ENCODE measurements around the gene KCNH1. TPM values are rescaled to one million over a fixed set of nuclear protein-coding genes. Genes with fewer than 3 reads are reported as not detected.

The KCNH1 gene
- total RNA-seq, 2 donors from 2014 or later: 0.40 to 0.64 TPM

GRCh38 chr1:210900079-210900478 lies 233.9 kb downstream of the KCNH1 start:
- TF ChIP-seq, protein P1, sequence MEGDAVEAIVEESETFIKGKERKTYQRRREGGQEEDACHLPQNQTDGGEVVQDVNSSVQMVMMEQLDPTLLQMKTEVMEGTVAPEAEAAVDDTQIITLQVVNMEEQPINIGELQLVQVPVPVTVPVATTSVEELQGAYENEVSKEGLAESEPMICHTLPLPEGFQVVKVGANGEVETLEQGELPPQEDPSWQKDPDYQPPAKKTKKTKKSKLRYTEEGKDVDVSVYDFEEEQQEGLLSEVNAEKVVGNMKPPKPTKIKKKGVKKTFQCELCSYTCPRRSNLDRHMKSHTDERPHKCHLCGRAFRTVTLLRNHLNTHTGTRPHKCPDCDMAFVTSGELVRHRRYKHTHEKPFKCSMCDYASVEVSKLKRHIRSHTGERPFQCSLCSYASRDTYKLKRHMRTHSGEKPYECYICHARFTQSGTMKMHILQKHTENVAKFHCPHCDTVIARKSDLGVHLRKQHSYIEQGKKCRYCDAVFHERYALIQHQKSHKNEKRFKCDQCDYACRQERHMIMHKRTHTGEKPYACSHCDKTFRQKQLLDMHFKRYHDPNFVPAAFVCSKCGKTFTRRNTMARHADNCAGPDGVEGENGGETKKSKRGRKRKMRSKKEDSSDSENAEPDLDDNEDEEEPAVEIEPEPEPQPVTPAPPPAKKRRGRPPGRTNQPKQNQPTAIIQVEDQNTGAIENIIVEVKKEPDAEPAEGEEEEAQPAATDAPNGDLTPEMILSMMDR (IDR thresholded peaks at IDR 0.05): no peak
- H3K4me3 ChIP-seq: no peak overlapping the region
- intact Hi-C loops (cut with DNase I): no loop called here

DNA sequence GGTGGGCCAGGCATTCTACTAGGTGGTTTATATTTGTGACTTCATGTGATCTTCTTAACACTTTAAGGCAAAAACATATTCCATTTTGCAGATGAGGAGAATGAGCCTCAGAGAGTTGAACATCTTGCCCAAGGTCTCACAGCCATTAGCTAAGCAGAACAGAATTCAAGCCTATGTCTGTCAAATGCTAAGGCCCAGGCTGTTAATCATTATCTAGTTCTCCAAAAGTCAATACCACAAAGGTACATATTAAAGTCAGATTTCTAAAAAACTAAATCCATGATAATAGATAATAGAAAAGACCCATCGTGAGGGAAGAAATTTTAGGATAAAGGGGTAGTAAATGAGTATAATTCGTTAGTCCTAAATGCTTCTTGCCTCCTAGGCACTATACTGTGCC lies 234.3 kb downstream of the KCNH1 start:
- intact Hi-C loops (cut with DNase I): no loop called here
- Histone ChIP-seq H3K27me3 (no peaks in the 10 kb centered on the region), H3K27ac (no peak overlapping the region), H3K9ac (ENCODE audit: low read depth in 2 of 2, low read length in 2 of 2) (no peak overlapping the region), H3K9me3 (no peaks in the 10 kb centered on the region), H3K4me3 (no peak overlapping the region), H3K36me3 (no peaks in the 10 kb centered on the region), H3K4me1 (no peaks in the 10 kb centered on the region)
- no peak for DNase-seq
- TF ChIP-seq, protein P1 (IDR thresholded peaks at IDR 0.05): no peak

More at GRCh38 chr1:210900079-210900478, 233.9 kb downstream of the KCNH1 start:
- Histone ChIP-seq H3K27me3 (no peaks in the 10 kb centered on the region), H3K9ac (ENCODE audit: low read depth in 2 of 2, low read length in 2 of 2) (no peak overlapping the region), H3K9me3 (no peaks in the 10 kb centered on the region), H3K4me1 (no peaks in the 10 kb centered on the region), H3K36me3 (no peaks in the 10 kb centered on the region), H3K27ac (no peak overlapping the region)
- DNase-seq: no peak

DNA sequence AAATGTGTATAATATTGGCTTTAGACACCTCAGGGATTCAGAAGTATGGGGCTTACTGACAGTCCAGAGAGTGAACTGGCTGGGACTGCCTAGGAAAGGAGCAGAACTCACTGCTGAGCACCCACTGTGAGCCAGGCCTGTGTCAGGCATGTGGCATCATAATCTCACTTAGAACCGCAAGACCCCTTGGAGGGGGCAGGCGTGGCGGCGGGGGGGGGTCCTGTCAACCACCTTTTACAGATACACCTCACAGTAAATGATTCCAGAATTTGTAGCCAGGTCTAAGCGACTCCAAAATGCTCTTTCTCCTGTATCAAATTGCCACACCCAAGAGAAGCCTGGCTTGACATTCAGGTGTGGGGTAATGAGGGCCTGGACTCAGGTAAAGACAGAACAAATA lies 235.5 kb downstream of the KCNH1 start:
- Histone ChIP-seq H3K27me3 (no peaks in the 10 kb centered on the region), H3K36me3 (no peaks in the 10 kb centered on the region)
- TF ChIP-seq, protein P1 (IDR thresholded peaks at IDR 0.05): no peak

GRCh38 chr1:210883821-210884220 lies 250.1 kb downstream of the KCNH1 start:
- Histone ChIP-seq H3K9me3 (no peaks in the 10 kb centered on the region), H3K36me3 (no peaks in the 10 kb centered on the region), H3K9ac (ENCODE audit: low read depth in 2 of 2, low read length in 2 of 2) (no peak overlapping the region), H3K27me3 (no peaks in the 10 kb centered on the region), H3K4me1 (no peaks in the 10 kb centered on the region), H3K4me3 (no peak overlapping the region), H3K27ac (no peak overlapping the region)
- TF ChIP-seq, protein P1 (IDR thresholded peaks at IDR 0.05): no peak
- DNase-seq: no peak
- intact Hi-C loops (cut with DNase I): no loop called here

More for the DNA sequence above, 235.5 kb downstream of the KCNH1 start:
- Histone ChIP-seq H3K9ac (ENCODE audit: low read depth in 2 of 2, low read length in 2 of 2) (no peak overlapping the region), H3K27ac (no peak overlapping the region), H3K4me3 (no peak overlapping the region), H3K9me3 (no peaks in the 10 kb centered on the region), H3K4me1 (no peaks in the 10 kb centered on the region)
- no peak for DNase-seq
- intact Hi-C loops (cut with DNase I): no loop called here

- no peak overlapping the region for H3K4me3 ChIP-seq
- H3K27me3 ChIP-seq: no peaks in the 10 kb centered on the region
- TF ChIP-seq, protein P1 (IDR thresholded peaks at IDR 0.05): no peak
- no peak for DNase-seq
- no peaks in the 10 kb centered on the region for H3K9me3 ChIP-seq
- intact Hi-C loops (cut with DNase I): no loop called here
- no peak overlapping the region for H3K27ac ChIP-seq
- no peaks in the 10 kb centered on the region for H3K36me3 ChIP-seq
- no peak overlapping the region for H3K9ac ChIP-seq (ENCODE audit: low read depth in 2 of 2, low read length in 2 of 2)
- no peaks in the 10 kb centered on the region for H3K4me1 ChIP-seq
Observed at GRCh38 chr1:210882414-210883221, 251.3 kb downstream of the KCNH1 start.
